Mucosa of rectum (tissue), 2 donors: Measurements from ENCODE around the gene TESK2.

Experiments used
- H3K27ac ChIP-seq, 2 donors: one replicate each; pipeline ENCODE4 v1.7.0; 2013; ENCODE audit warnings: inconsistent platforms in 2 of 2, low read depth in 2 of 2, low read length in 2 of 2
- H3K27me3 ChIP-seq, 2 donors: one replicate each; pipeline ENCODE4 v1.7.0; 2013; ENCODE audit warnings: low read length in 2 of 2; ENCODE audit not compliant: control insufficient read depth in 2 of 2, insufficient read depth in 2 of 2
- H3K36me3 ChIP-seq, 2 donors: one replicate each; pipeline ENCODE4 v1.7.0; 2013; ENCODE audit warnings: low read length in 2 of 2; ENCODE audit not compliant: control insufficient read depth in 2 of 2, insufficient read depth in 2 of 2
- H3K4me1 ChIP-seq, 2 donors: one replicate each; pipeline ENCODE4 v1.7.0; 2013; ENCODE audit warnings: low read length in 2 of 2, mild to moderate bottlenecking in 1 of 2; ENCODE audit not compliant: control insufficient read depth in 2 of 2, insufficient read depth in 2 of 2
- H3K4me3 ChIP-seq, 2 donors: one replicate each; pipeline ENCODE4 v1.7.0; 2013; ENCODE audit warnings: low read length in 2 of 2
- H3K9ac ChIP-seq, 2 donors: one replicate each; pipeline ENCODE4 v1.7.0; 2013; ENCODE audit warnings: low read length in 2 of 2, low read depth in 1 of 2, mild to moderate bottlenecking in 1 of 2
- H3K9me3 ChIP-seq, 2 donors: one replicate each; pipeline ENCODE4 v1.7.0; 2013; ENCODE audit warnings: low read length in 2 of 2; ENCODE audit not compliant: control insufficient read depth in 2 of 2
- donor health status: healthy.
- donor health status: Normal muscosa, but diverticular disease.

The TESK2 gene

GRCh38 chr1:45319761-45320160 is 171.2 kb downstream of the TESK2 start:
- Histone ChIP-seq H3K27me3 (no peaks in the 10 kb centered on the region), H3K36me3 (no peaks in the 10 kb centered on the region), H3K9ac (no peak overlapping the region), H3K9me3 (no peaks in the 10 kb centered on the region), H3K4me1 (peaks cover 0 to 3% of the 10 kb centered on the region in 2 donors), H3K4me3 (no peak overlapping the region), H3K27ac (no peak overlapping the region)

- Histone ChIP-seq H3K9ac (no peak overlapping the region), H3K36me3 (no peaks in the 10 kb centered on the region), H3K9me3 (no peaks in the 10 kb centered on the region), H3K4me3 (no peak overlapping the region), H3K27ac (no peak overlapping the region), H3K4me1 (peaks cover 0 to 3% of the 10 kb centered on the region in 2 donors), H3K27me3 (no peaks in the 10 kb centered on the region)
Measured at GRCh38 chr1:45317166-45317565, 173.8 kb downstream of the TESK2 start.

- H3K4me3 ChIP-seq: no peak overlapping the region
- no peaks in the 10 kb centered on the region for H3K27me3 ChIP-seq
- no peaks in the 10 kb centered on the region for H3K9me3 ChIP-seq
- no peak overlapping the region for H3K27ac ChIP-seq
- no peak overlapping the region for H3K9ac ChIP-seq
- H3K4me1 ChIP-seq: no peaks in the 10 kb centered on the region
- no peaks in the 10 kb centered on the region for H3K36me3 ChIP-seq
Measured at GRCh38 chr1:45314266-45314665, 176.7 kb downstream of the TESK2 start.

GRCh38 chr1:45306905-45307304 is 184.1 kb downstream of the TESK2 start:
- H3K27me3 ChIP-seq: no peaks in the 10 kb centered on the region
- H3K36me3 ChIP-seq: no peaks in the 10 kb centered on the region
- H3K9me3 ChIP-seq: no peaks in the 10 kb centered on the region
- H3K9ac ChIP-seq: no peak overlapping the region
- H3K27ac ChIP-seq: no peak overlapping the region
- H3K4me1 ChIP-seq: peaks cover 9 to 14% of the 10 kb centered on the region in 2 donors
- no peak overlapping the region for H3K4me3 ChIP-seq

GRCh38 chr1:45306319-45306718 is 184.6 kb downstream of the TESK2 start:
- H3K4me3 ChIP-seq: no peak overlapping the region

GRCh38 chr1:45305231-45305630 is 185.7 kb downstream of the TESK2 start:
- no peaks in the 10 kb centered on the region for H3K36me3 ChIP-seq
- peaks cover 9 to 14% of the 10 kb centered on the region in 2 donors for H3K4me1 ChIP-seq
- peak overlapping the region in 1 of 2 donors; percentile 94 for H3K27ac ChIP-seq
- no peaks in the 10 kb centered on the region for H3K9me3 ChIP-seq
- no peaks in the 10 kb centered on the region for H3K27me3 ChIP-seq
- no peak overlapping the region for H3K4me3 ChIP-seq
- no peak overlapping the region for H3K9ac ChIP-seq

More at GRCh38 chr1:45306319-45306718, 184.6 kb downstream of the TESK2 start:
- Histone ChIP-seq H3K4me1 (peaks cover 9 to 14% of the 10 kb centered on the region in 2 donors), H3K27me3 (no peaks in the 10 kb centered on the region), H3K9ac (no peak overlapping the region), H3K36me3 (no peaks in the 10 kb centered on the region), H3K9me3 (no peaks in the 10 kb centered on the region), H3K27ac (no peak overlapping the region)

- peaks cover 9 to 14% of the 10 kb centered on the region in 2 donors for H3K4me1 ChIP-seq
- peak overlapping the region; percentile 85 to 94 for H3K27ac ChIP-seq
Measured at GRCh38 chr1:45304311-45305081, 186.5 kb downstream of the TESK2 start.

GRCh38 chr1:45303520-45304310 is 187.2 kb downstream of the TESK2 start:
- Histone ChIP-seq H3K36me3 (no peaks in the 10 kb centered on the region), H3K9me3 (no peaks in the 10 kb centered on the region)

More at GRCh38 chr1:45304311-45305081, 186.5 kb downstream of the TESK2 start:
- Histone ChIP-seq H3K27me3 (no peaks in the 10 kb centered on the region), H3K9ac (peak overlapping the region; percentile 78 to 86), H3K36me3 (no peaks in the 10 kb centered on the region), H3K4me3 (peak overlapping the region; percentile 86 to 91), H3K9me3 (no peaks in the 10 kb centered on the region)

GRCh38 chr1:45302505-45303150 is 188.3 kb downstream of the TESK2 start:
- Histone ChIP-seq H3K9ac (peak overlapping the region; percentile 75 to 80), H3K9me3 (no peaks in the 10 kb centered on the region), H3K4me1 (peaks cover 9 to 14% of the 10 kb centered on the region in 2 donors), H3K27me3 (no peaks in the 10 kb centered on the region), H3K36me3 (no peaks in the 10 kb centered on the region), H3K27ac (peak overlapping the region in 1 of 2 donors; percentile 80), H3K4me3 (peak overlapping the region; percentile 64 to 82)

More at GRCh38 chr1:45303520-45304310, 187.2 kb downstream of the TESK2 start:
- Histone ChIP-seq H3K4me3 (peak overlapping the region; percentile 86 to 91), H3K4me1 (peaks cover 9 to 14% of the 10 kb centered on the region in 2 donors), H3K9ac (peak overlapping the region; percentile 80 to 86), H3K27me3 (no peaks in the 10 kb centered on the region), H3K27ac (peak overlapping the region; percentile 85 to 94)

GRCh38 chr1:45300669-45300997 is 190.3 kb downstream of the TESK2 start:
- Histone ChIP-seq H3K27me3 (no peaks in the 10 kb centered on the region), H3K36me3 (no peaks in the 10 kb centered on the region), H3K4me1 (peaks cover 9 to 14% of the 10 kb centered on the region in 2 donors), H3K9me3 (no peaks in the 10 kb centered on the region), H3K4me3 (no peak overlapping the region), H3K9ac (no peak overlapping the region), H3K27ac (no peak overlapping the region)
